ENCODE data around the gene JPT1.

Gene JPT1

DNA sequence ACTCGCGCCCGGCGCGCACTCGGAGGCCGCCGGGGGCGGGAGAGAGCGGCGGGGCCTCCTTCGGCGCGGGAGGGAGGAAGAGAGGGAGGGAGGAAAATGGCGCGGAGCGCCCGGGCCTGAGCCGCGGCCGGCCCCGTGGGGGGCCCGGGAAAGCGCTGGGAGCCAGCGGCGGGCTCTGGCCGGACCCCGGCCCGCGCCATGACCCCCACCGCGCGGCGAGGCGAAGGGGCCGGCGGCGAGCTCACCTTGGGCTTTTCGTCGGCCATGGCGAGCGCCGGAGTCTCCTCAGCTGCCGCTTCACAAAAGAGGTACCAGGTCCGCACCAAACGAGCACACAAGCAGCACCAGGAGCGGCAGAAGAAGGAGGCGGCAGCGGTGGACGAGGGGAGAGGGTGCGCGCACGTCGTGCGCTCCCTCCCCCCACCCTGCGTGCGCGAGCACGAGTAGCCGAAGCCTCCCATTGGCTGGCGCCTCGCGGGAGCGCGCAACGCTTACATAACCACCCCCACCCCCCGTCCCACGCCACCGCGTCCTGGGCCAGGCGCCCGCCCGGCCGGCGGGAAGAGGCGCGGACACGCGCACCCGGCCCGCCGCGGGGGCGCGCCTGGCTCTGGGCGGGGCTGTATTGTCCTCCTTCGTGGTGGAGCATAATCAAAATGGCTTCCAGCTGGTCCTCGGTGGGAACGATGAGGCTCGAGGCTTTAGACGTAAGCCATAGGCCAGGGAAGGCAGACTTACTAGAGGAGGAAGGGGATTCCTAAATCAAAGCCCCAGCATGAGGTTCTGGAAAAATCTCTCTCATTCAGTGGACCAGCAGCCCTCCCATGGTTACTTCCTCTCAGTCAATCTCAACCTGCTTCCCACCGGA lies 28.5 kb upstream of the JPT1 start, which contains the start of gene SUMO2:
Gene SUMO2, minus strand, starts transcription at position 391 of the 868 bp plus-strand sequence. Its CDS starts 125 bp downstream, at position 266.
- Histone ChIP-seq H3K9me2 (replicated peaks; ENCODE audit: insufficient read depth, low read length) (no peaks in the 10 kb centered on the region), H3K4me3 (ENCODE audit: low read length) (peak within 1 kb of the TSS; percentile 85), H3K4me1 (ENCODE audit: low read length) (peaks cover 8% of the 10 kb centered on the region; the same call in 1 of the 2 replicates), H3K27ac (ENCODE audit: low read length) (peak within 1 kb of the TSS; percentile 95), H3K9ac (ENCODE audit: low read length) (peak within 1 kb of the TSS; percentile 86), H3K27me3 (replicated peaks; ENCODE audit: insufficient read depth, low read length) (no peaks in the 10 kb centered on the region), H2AFZ (ENCODE audit: low read length) (peak within 1 kb of the TSS; percentile 97), H3K4me2 (ENCODE audit: low read depth, low read length) (peak within 1 kb of the TSS; percentile 95), H3K9me3 (replicated peaks; ENCODE audit: insufficient read depth, low read length) (no peaks in the 10 kb centered on the region), H3F3A (ENCODE audit: insufficient read depth, low read length) (peaks cover 15% of the 10 kb centered on the region; the same call in 1 of the 2 replicates), H3K79me2 (ENCODE audit: low read length) (peaks cover 47% of the 10 kb centered on the region), H3K36me3 (replicated peaks; ENCODE audit: insufficient read depth, low read length) (peaks cover 11% of the 10 kb centered on the region), H4K20me1 (ENCODE audit: insufficient read depth, low read length) (peaks cover 6% of the 10 kb centered on the region; the same call in 1 of the 2 replicates)
- DNase-seq = peak; percentile 95
- TF ChIP-seq, protein P1, sequence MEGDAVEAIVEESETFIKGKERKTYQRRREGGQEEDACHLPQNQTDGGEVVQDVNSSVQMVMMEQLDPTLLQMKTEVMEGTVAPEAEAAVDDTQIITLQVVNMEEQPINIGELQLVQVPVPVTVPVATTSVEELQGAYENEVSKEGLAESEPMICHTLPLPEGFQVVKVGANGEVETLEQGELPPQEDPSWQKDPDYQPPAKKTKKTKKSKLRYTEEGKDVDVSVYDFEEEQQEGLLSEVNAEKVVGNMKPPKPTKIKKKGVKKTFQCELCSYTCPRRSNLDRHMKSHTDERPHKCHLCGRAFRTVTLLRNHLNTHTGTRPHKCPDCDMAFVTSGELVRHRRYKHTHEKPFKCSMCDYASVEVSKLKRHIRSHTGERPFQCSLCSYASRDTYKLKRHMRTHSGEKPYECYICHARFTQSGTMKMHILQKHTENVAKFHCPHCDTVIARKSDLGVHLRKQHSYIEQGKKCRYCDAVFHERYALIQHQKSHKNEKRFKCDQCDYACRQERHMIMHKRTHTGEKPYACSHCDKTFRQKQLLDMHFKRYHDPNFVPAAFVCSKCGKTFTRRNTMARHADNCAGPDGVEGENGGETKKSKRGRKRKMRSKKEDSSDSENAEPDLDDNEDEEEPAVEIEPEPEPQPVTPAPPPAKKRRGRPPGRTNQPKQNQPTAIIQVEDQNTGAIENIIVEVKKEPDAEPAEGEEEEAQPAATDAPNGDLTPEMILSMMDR (IDR thresholded peaks at IDR 0.05; ENCODE audit: low read length) = no peak; the same call in 1 of the 2 replicates
- no peak for TF ChIP-seq EZH2phosphoT487 (IDR thresholded peaks at IDR 0.05; ENCODE audit: low read length)
- no peak for TF ChIP-seq EZH2 (optimal IDR thresholded peaks at IDR 0.05; ENCODE audit: low read depth, low read length)

- H4K20me1 ChIP-seq (ENCODE audit: insufficient read depth, low read length) = peaks cover 6% of the 10 kb centered on the region; the same call in 1 of the 2 replicates
- H3K27me3 ChIP-seq (replicated peaks; ENCODE audit: insufficient read depth, low read length) = no peaks in the 10 kb centered on the region
- peak overlapping the region; percentile 92 for H3K4me2 ChIP-seq (ENCODE audit: low read depth, low read length)
- H3K27ac ChIP-seq (ENCODE audit: low read length) = peak overlapping the region; percentile 95; the same call in 1 of the 2 replicates
- H3K79me2 ChIP-seq (ENCODE audit: low read length) = peaks cover 52% of the 10 kb centered on the region
- peak overlapping the region; percentile 10; the same call in 1 of the 2 replicates for H2AFZ ChIP-seq (ENCODE audit: low read length)
- TF ChIP-seq, protein P1 (IDR thresholded peaks at IDR 0.05; ENCODE audit: low read length) = 0 out of 2 replicates have a peak, but pooled peaks have one; percentile 16
- TF ChIP-seq EZH2phosphoT487 (IDR thresholded peaks at IDR 0.05; ENCODE audit: low read length) (no peak), EZH2 (optimal IDR thresholded peaks at IDR 0.05; ENCODE audit: low read depth, low read length) (no peak)
- DNase-seq = no peak
- H3K9ac ChIP-seq (ENCODE audit: low read length) = peak overlapping the region; percentile 86
- H3K9me3 ChIP-seq (replicated peaks; ENCODE audit: insufficient read depth, low read length) = no peaks in the 10 kb centered on the region
- H3K4me3 ChIP-seq (ENCODE audit: low read length) = peak overlapping the region; percentile 85
- peaks cover 15% of the 10 kb centered on the region; the same call in 1 of the 2 replicates for H3F3A ChIP-seq (ENCODE audit: insufficient read depth, low read length)
- no peaks in the 10 kb centered on the region for H3K9me2 ChIP-seq (replicated peaks; ENCODE audit: insufficient read depth, low read length)
- H3K36me3 ChIP-seq (replicated peaks; ENCODE audit: insufficient read depth, low read length) = peaks cover 11% of the 10 kb centered on the region
- peaks cover 8% of the 10 kb centered on the region; the same call in 1 of the 2 replicates for H3K4me1 ChIP-seq (ENCODE audit: low read length)
These were observed 27.9 kb upstream of the JPT1 start for GRCh38 chr17:75182319-75182568.

GRCh38 chr17:75181608-75182318 lies 27.5 kb upstream of the JPT1 start:
- Histone ChIP-seq H3K9me3 (replicated peaks; ENCODE audit: insufficient read depth, low read length) (no peaks in the 10 kb centered on the region), H3K4me3 (ENCODE audit: low read length) (peak overlapping the region; percentile 85), H3K27me3 (replicated peaks; ENCODE audit: insufficient read depth, low read length) (no peaks in the 10 kb centered on the region), H4K20me1 (ENCODE audit: insufficient read depth, low read length) (peaks cover 6% of the 10 kb centered on the region; the same call in 1 of the 2 replicates), H3K9me2 (replicated peaks; ENCODE audit: insufficient read depth, low read length) (no peaks in the 10 kb centered on the region), H3K79me2 (ENCODE audit: low read length) (peaks cover 56% of the 10 kb centered on the region), H3K9ac (ENCODE audit: low read length) (peak overlapping the region; percentile 86), H3K4me1 (ENCODE audit: low read length) (peaks cover 8% of the 10 kb centered on the region; the same call in 1 of the 2 replicates), H3F3A (ENCODE audit: insufficient read depth, low read length) (peaks cover 15% of the 10 kb centered on the region; the same call in 1 of the 2 replicates), H2AFZ (ENCODE audit: low read length) (peak overlapping the region; percentile 10; the same call in 1 of the 2 replicates), H3K27ac (ENCODE audit: low read length) (peak overlapping the region; percentile 95; the same call in 1 of the 2 replicates), H3K4me2 (ENCODE audit: low read depth, low read length) (peak overlapping the region; percentile 92), H3K36me3 (replicated peaks; ENCODE audit: insufficient read depth, low read length) (peaks cover 11% of the 10 kb centered on the region)
- no peak for TF ChIP-seq EZH2 (optimal IDR thresholded peaks at IDR 0.05; ENCODE audit: low read depth, low read length)
- TF ChIP-seq, protein P1 (IDR thresholded peaks at IDR 0.05; ENCODE audit: low read length) = no peak
- peak; percentile 39 for DNase-seq
